GM19351 (cell line): ENCODE data around the gene ZNF397.
"Not testable (repeated sequence)": the region's sequence is repeated elsewhere in the genome, so short reads cannot be mapped to it uniquely, and the experiment has no call there.

ENCODE experiments used
- ATAC-seq: cut with Tn5 transposase; IDR thresholded peaks from one replicate; pipeline ENCODE4 v1.9.1; 2021; ENCODE audit warnings: mild to moderate bottlenecking, moderate library complexity; ENCODE audit not compliant: unreplicated experiment

Gene ZNF397

GRCh38 chr18:35240664-35241447 lies at the start of gene ZNF397:
ZNF397 (plus strand) TSS chr18:35241034; CDS start chr18:35242471, 1,437 bp downstream.
- ATAC-seq: peak; percentile 98

GRCh38 chr18:35191698-35192025 lies 49.2 kb upstream of the ZNF397 start:
- no peak for ATAC-seq

GRCh38 chr18:35192415-35192814 lies 48.4 kb upstream of the ZNF397 start:
- ATAC-seq: no peak

- no peak for ATAC-seq
Measured at GRCh38 chr18:35193316-35193715, 47.5 kb upstream of the ZNF397 start.

- ATAC-seq: no peak
Measured at GRCh38 chr18:35197296-35197695, 43.5 kb upstream of the ZNF397 start.

- no peak for ATAC-seq
Measured at GRCh38 chr18:35201256-35201931, 39.4 kb upstream of the ZNF397 start.

GRCh38 chr18:35203067-35203466 lies 37.8 kb upstream of the ZNF397 start:
- ATAC-seq: no peak

- ATAC-seq: no peak
Measured at GRCh38 chr18:35205199-35205712, 35.6 kb upstream of the ZNF397 start.

- not testable (repeated sequence) for ATAC-seq
Measured at GRCh38 chr18:35205746-35206458, 34.9 kb upstream of the ZNF397 start.

- no peak for ATAC-seq
Measured at GRCh38 chr18:35215026-35215425, 25.8 kb upstream of the ZNF397 start.

- not testable (repeated sequence) for ATAC-seq
Measured at GRCh38 chr18:35216611-35217010, 24.2 kb upstream of the ZNF397 start.

- not testable (repeated sequence) for ATAC-seq
Measured at GRCh38 chr18:35219331-35219730, 21.5 kb upstream of the ZNF397 start.

- ATAC-seq: no peak
Measured at GRCh38 chr18:35220424-35220823, 20.4 kb upstream of the ZNF397 start.

GRCh38 chr18:35223797-35224196 lies 17.0 kb upstream of the ZNF397 start:
- no peak for ATAC-seq

- ATAC-seq: no peak
Measured at GRCh38 chr18:35227254-35227653, 13.6 kb upstream of the ZNF397 start.

- peak; percentile 95 for ATAC-seq
Measured at GRCh38 chr18:35231052-35231451, 9.8 kb upstream of the ZNF397 start.

GRCh38 chr18:35236571-35237363 lies 4.1 kb upstream of the ZNF397 start:
- ATAC-seq: no peak

- ATAC-seq: no peak
Measured at GRCh38 chr18:35239314-35239713, 1.5 kb upstream of the ZNF397 start.

- ATAC-seq: no peak
Measured at GRCh38 chr18:35241448-35241804, 592 bp downstream of the ZNF397 start.

- no peak for ATAC-seq
Measured at GRCh38 chr18:35242426-35242825, 1.6 kb downstream of the ZNF397 start.

GRCh38 chr18:35244671-35245070 lies 3.8 kb downstream of the ZNF397 start:
- ATAC-seq: no peak
